Fibroblast of peridontal ligament (primary cell): ENCODE data around the gene SCN5A.

ENCODE experiments used
- DNase-seq: peaks from one replicate; pipeline ENCODE4 v3.0.0-alpha.2; 2010; ENCODE audit errors: extremely low read depth

The SCN5A gene

GRCh38 chr3:38560996-38561717, 88.3 kb downstream of the SCN5A start:
- no peak for DNase-seq

- DNase-seq = no peak
Observed at GRCh38 chr3:38560284-38560683, 89.2 kb downstream of the SCN5A start.

GRCh38 chr3:38558864-38559263, 90.6 kb downstream of the SCN5A start:
- DNase-seq = no peak

- no peak for DNase-seq
Observed at GRCh38 chr3:38556640-38557358, 92.7 kb downstream of the SCN5A start.

GRCh38 chr3:38555926-38556325, 93.6 kb downstream of the SCN5A start:
- no peak for DNase-seq

GRCh38 chr3:38555149-38555840, 94.2 kb downstream of the SCN5A start:
- DNase-seq = no peak

GRCh38 chr3:38554127-38554827, 95.2 kb downstream of the SCN5A start:
- DNase-seq = no peak

- DNase-seq = no peak
Observed at GRCh38 chr3:38553071-38553470, 96.4 kb downstream of the SCN5A start.

- no peak for DNase-seq
Observed at GRCh38 chr3:38552364-38552763, 97.1 kb downstream of the SCN5A start.

- DNase-seq = no peak
Observed at GRCh38 chr3:38551026-38551832, 98.3 kb downstream of the SCN5A start.

- DNase-seq = no peak
Observed at GRCh38 chr3:38549957-38550840, 99.3 kb downstream of the SCN5A start.

GRCh38 chr3:38549486-38549885, 100.0 kb downstream of the SCN5A start:
- no peak for DNase-seq

- DNase-seq = no peak
Observed at GRCh38 chr3:38549082-38549481, 100.4 kb downstream of the SCN5A start.

- no peak for DNase-seq
Observed at GRCh38 chr3:38548154-38548931, 101.1 kb downstream of the SCN5A start.

- DNase-seq = no peak
Observed at GRCh38 chr3:38545983-38546382, 103.5 kb downstream of the SCN5A start.

- no peak for DNase-seq
Observed at GRCh38 chr3:38545550-38545949, 103.9 kb downstream of the SCN5A start.

GRCh38 chr3:38544926-38545325, 104.6 kb downstream of the SCN5A start:
- DNase-seq = no peak

- no peak for DNase-seq
Observed at GRCh38 chr3:38543586-38543985, 105.9 kb downstream of the SCN5A start.
